GM19452 (cell line): ENCODE data around the gene GNLY.
"Not testable (repeated sequence)": the region's sequence is repeated elsewhere in the genome, so short reads cannot be mapped to it uniquely, and the experiment has no call there.

Experiments used
- ATAC-seq: cut with Tn5 transposase; IDR thresholded peaks from one replicate; pipeline ENCODE4 v1.9.1; 2021; ENCODE audit not compliant: unreplicated experiment

The GNLY gene

GRCh38 chr2:85707304-85707703 lies 13.1 kb downstream of the GNLY start:
- no peak for ATAC-seq

GRCh38 chr2:85708641-85709040 lies 14.5 kb downstream of the GNLY start:
- no peak for ATAC-seq

- ATAC-seq, result no peak
These were observed 15.2 kb downstream of the GNLY start for GRCh38 chr2:85709401-85709811.

GRCh38 chr2:85710687-85711577 lies 16.8 kb downstream of the GNLY start:
- ATAC-seq, result no peak

GRCh38 chr2:85711578-85712060 lies 17.5 kb downstream of the GNLY start:
- ATAC-seq, result no peak

GRCh38 chr2:85712336-85712735 lies 18.2 kb downstream of the GNLY start:
- no peak for ATAC-seq

- ATAC-seq, result no peak
These were observed 18.9 kb downstream of the GNLY start for GRCh38 chr2:85712849-85713612.

- ATAC-seq, result no peak
These were observed 19.7 kb downstream of the GNLY start for GRCh38 chr2:85713836-85714235.

GRCh38 chr2:85714421-85714820 lies 20.3 kb downstream of the GNLY start:
- ATAC-seq, result not testable (repeated sequence)

- ATAC-seq, result no peak
These were observed 20.7 kb downstream of the GNLY start for GRCh38 chr2:85714841-85715240.

GRCh38 chr2:85716346-85716914 lies 22.3 kb downstream of the GNLY start:
- ATAC-seq, result no peak

- ATAC-seq, result no peak
These were observed 23.3 kb downstream of the GNLY start for GRCh38 chr2:85717308-85718008.

GRCh38 chr2:85718009-85718391 lies 23.8 kb downstream of the GNLY start:
- ATAC-seq, result no peak

GRCh38 chr2:85718885-85719492 lies 24.8 kb downstream of the GNLY start:
- ATAC-seq, result no peak

- ATAC-seq, result no peak
These were observed 25.6 kb downstream of the GNLY start for GRCh38 chr2:85719609-85720240.

- no peak for ATAC-seq
These were observed 26.4 kb downstream of the GNLY start for GRCh38 chr2:85720533-85720932.

GRCh38 chr2:85721641-85722040 lies 27.5 kb downstream of the GNLY start:
- ATAC-seq, result no peak

- no peak for ATAC-seq
These were observed 28.4 kb downstream of the GNLY start for GRCh38 chr2:85722519-85722918.

GRCh38 chr2:85723707-85724360 lies 29.7 kb downstream of the GNLY start:
- ATAC-seq, result no peak

GRCh38 chr2:85724731-85725181 lies 30.6 kb downstream of the GNLY start:
- no peak for ATAC-seq
